GM12873 (cell line): ENCODE measurements around the gene PPOX.

Experiments used
- CTCF ChIP-seq: IDR thresholded peaks from 2 replicates; pipeline ENCODE4 v1.5.1; 2012; ENCODE audit warnings: low read depth, mild to moderate bottlenecking, moderate library complexity, low read length, control low read depth; ENCODE audit not compliant: insufficient read depth; ENCODE audit errors: missing control alignments

PPOX gene

DNA sequence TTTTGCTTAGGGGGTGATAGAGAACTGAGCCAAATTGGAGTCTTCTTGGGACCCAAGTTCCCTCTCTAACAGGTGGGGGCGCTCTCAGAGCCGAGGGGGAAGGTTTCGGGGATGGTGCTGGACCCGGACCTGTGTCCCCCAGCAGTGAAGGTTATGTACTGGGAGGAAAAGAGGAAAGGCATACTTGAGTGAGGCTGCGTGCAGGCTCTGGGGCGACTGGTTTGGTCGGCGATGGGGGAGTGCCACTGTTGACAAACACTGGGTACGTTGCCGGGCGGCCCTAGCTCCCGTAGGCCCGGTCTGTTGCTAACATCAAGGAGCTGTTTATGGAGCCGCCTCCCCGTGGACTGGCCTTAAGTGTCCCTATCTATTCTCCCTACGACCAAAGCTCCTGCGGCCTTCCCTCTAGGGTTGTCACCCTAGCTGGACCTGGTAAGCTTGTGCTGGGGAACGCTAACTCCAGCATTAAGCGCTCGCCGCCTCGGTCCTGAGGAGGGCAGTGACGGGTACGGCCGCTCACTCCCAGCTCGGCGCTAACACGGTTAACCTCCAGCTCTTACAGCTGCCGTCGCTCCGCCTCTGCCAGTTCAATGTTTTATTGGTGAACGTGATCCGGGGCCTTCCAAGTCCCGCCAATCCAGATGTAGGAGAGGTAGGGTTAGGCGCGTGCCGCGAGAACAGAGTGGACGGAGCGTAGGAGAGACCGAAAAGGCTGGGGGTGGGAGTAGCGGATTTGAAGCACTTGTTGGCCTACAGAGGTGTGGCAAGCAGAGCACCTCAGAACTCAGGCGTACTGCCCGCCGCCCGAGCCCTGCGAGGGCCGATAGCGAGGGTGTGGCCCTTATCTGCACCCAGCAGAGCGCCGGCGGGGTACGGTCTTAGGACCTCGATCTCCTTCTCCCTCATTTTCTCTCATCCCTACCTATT, at the start of gene PPOX:
Gene PPOX (plus strand): TSS at position 685 of the 927 bp plus-strand sequence. CDS start 422 bp downstream, outside the sequence.
- peak; percentile 67 for TF ChIP-seq CTCF

- no peak for TF ChIP-seq CTCF
Measured at GRCh38 chr1:161117759-161118581, 48.3 kb upstream of the PPOX start, which contains the start of the genes NIT1 and PFDN2. NIT1 (plus strand) TSS chr1:161118105; CDS start chr1:161118177, 72 bp downstream. PFDN2 (minus strand) TSS chr1:161118037; CDS start chr1:161118026, 11 bp downstream.

- TF ChIP-seq CTCF = peak; percentile 57
Measured at GRCh38 chr1:161119092-161119903, 46.9 kb upstream of the PPOX start.

DNA sequence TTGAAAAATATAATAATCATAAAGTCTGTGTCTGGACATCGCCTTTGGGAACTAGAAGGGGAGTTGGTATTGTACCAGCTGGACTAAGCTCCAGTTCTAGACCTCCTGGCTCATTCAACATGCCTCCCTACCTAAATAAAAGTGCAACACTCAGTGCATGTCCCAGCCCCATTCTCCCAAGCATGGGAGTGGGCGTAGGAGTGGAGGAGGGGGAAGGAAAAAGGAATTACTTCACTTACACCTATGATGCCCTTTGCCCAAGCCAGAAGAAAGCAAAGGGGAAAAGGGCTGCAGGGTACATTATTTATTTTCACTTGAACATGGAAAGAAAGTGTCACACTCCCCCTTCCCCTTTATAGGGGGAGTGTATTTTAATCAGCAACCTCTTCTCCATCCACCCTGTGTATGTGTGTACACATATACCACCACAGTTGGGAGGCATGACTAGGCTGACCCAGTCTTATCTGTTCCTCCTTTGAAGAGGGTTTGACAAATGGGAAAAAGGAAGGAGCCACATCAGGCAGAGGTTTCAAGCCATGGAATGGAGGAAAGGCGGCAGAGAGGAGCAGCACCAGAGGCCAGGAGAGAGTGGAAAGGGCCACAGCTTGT, 45.1 kb upstream of the PPOX start:
- TF ChIP-seq CTCF = no peak

DNA sequence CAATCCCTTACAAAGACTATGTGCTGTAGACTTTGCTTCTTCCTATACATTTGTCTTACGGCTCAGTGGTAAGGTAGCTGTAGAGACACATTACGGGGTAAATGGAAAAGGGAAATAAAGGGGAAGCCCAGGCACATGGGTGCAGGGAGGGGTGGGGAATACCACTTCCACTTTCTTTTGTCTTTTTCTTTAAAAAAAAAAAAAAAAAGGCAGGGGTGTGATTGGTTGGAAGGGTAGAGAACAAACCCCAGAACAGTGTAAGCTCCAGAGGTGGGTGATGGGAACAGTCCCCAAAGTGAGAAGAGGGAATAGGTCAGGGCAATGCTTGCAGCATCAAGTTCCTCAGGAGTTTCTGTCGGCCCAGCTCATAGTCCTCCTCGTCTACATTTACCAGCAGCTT, 44.4 kb upstream of the PPOX start:
- TF ChIP-seq CTCF = no peak

- no peak for TF ChIP-seq CTCF
Measured at GRCh38 chr1:161122967-161123366, 43.3 kb upstream of the PPOX start.
